ENCODE data around the gene SLC22A23. TPM values are rescaled to one million over a fixed set of nuclear protein-coding genes. Genes with fewer than 3 reads are reported as not detected.

The SLC22A23 gene
- total RNA-seq, 1 donor: 9.0 TPM

GRCh38 chr6:3400162-3400561 lies 56.7 kb downstream of the SLC22A23 start:
- DNase-seq (ENCODE audit: low read depth): no peak
- H3K4me3 ChIP-seq (ENCODE audit: low read depth, low read length): no peak overlapping the region
- TF ChIP-seq CTCF (IDR thresholded peaks at IDR 0.05; ENCODE audit: insufficient read depth, low read length): no peak

- no peak overlapping the region for H3K4me3 ChIP-seq (ENCODE audit: low read depth, low read length)
- TF ChIP-seq CTCF (IDR thresholded peaks at IDR 0.05; ENCODE audit: insufficient read depth, low read length): no peak
- no peak for DNase-seq (ENCODE audit: low read depth)
Measured at GRCh38 chr6:3398755-3399696, 57.8 kb downstream of the SLC22A23 start.

- TF ChIP-seq CTCF (IDR thresholded peaks at IDR 0.05; ENCODE audit: insufficient read depth, low read length): no peak
- peak; percentile 57 for DNase-seq (ENCODE audit: low read depth)
- H3K4me3 ChIP-seq (ENCODE audit: low read depth, low read length): no peak overlapping the region
Measured at GRCh38 chr6:3398165-3398562, 58.7 kb downstream of the SLC22A23 start.

- TF ChIP-seq CTCF (IDR thresholded peaks at IDR 0.05; ENCODE audit: insufficient read depth, low read length): no peak
- no peak for DNase-seq (ENCODE audit: low read depth)
- no peak overlapping the region for H3K4me3 ChIP-seq (ENCODE audit: low read depth, low read length)
Measured at GRCh38 chr6:3397229-3398164, 59.4 kb downstream of the SLC22A23 start.

GRCh38 chr6:3396503-3397180 lies 60.2 kb downstream of the SLC22A23 start:
- TF ChIP-seq CTCF (IDR thresholded peaks at IDR 0.05; ENCODE audit: insufficient read depth, low read length): no peak
- no peak for DNase-seq (ENCODE audit: low read depth)
- H3K4me3 ChIP-seq (ENCODE audit: low read depth, low read length): no peak overlapping the region

GRCh38 chr6:3394671-3395070 lies 62.2 kb downstream of the SLC22A23 start:
- TF ChIP-seq CTCF (IDR thresholded peaks at IDR 0.05; ENCODE audit: insufficient read depth, low read length): no peak
- DNase-seq (ENCODE audit: low read depth): no peak
- H3K4me3 ChIP-seq (ENCODE audit: low read depth, low read length): no peak overlapping the region

Measured in fibroblast of the aortic adventitia (primary cell).